Measurements from ENCODE around the gene TCL1B. TPM values are rescaled to one million over a fixed set of nuclear protein-coding genes. Genes with fewer than 3 reads are reported as not detected.

Gene TCL1B
- total RNA-seq, 4 donors from 2014 or later = not detected

- H3K27ac ChIP-seq = no peak overlapping the region
- no peak for DNase-seq (ENCODE audit: low spot score in 2 of 2)
- TF ChIP-seq POLR2A (IDR thresholded peaks at IDR 0.05) (no peak), CTCF (IDR thresholded peaks at IDR 0.05) (no peak), EP300 (IDR thresholded peaks at IDR 0.05) (no peak)
- H3K36me3 ChIP-seq = no peaks in the 10 kb centered on the region
- H3K27me3 ChIP-seq = no peaks in the 10 kb centered on the region
- 86 to 90% methylated on average over 1 of the region's 1 CpG for WGBS, 2 donors
- H3K4me1 ChIP-seq = no peaks in the 10 kb centered on the region
- H3K9me3 ChIP-seq = no peaks in the 10 kb centered on the region
- H3K4me3 ChIP-seq = no peak overlapping the region
These were observed 47.0 kb downstream of the TCL1B start for GRCh38 chr14:95733212-95733611.

- no peaks in the 10 kb centered on the region for H3K27me3 ChIP-seq
- WGBS, 2 donors = 81 to 84% methylated on average over 1 of the region's 1 CpG
- H3K9me3 ChIP-seq = no peaks in the 10 kb centered on the region
- TF ChIP-seq EP300 (IDR thresholded peaks at IDR 0.05) = no peak
- TF ChIP-seq POLR2A (IDR thresholded peaks at IDR 0.05) = no peak
- no peak for TF ChIP-seq CTCF (IDR thresholded peaks at IDR 0.05)
- H3K4me1 ChIP-seq = no peaks in the 10 kb centered on the region
- no peak overlapping the region for H3K4me3 ChIP-seq
- no peak overlapping the region for H3K27ac ChIP-seq
- DNase-seq (ENCODE audit: low spot score in 2 of 2) = no peak
- no peaks in the 10 kb centered on the region for H3K36me3 ChIP-seq
These were observed 53.1 kb downstream of the TCL1B start for GRCh38 chr14:95739356-95739755.

GRCh38 chr14:95741038-95741490 is 54.8 kb downstream of the TCL1B start:
- no peak overlapping the region for H3K4me3 ChIP-seq
- no peak for DNase-seq (ENCODE audit: low spot score in 2 of 2)
- 17 to 35% methylated on average over 5 of the region's 5 CpGs for WGBS, 2 donors

GRCh38 chr14:95741781-95742180 is 55.6 kb downstream of the TCL1B start:
- DNase-seq (ENCODE audit: low spot score in 2 of 2) = no peak
- 84 to 86% methylated on average over 4 of the region's 4 CpGs for WGBS, 2 donors
- no peaks in the 10 kb centered on the region for H3K9me3 ChIP-seq
- no peak overlapping the region for H3K27ac ChIP-seq
- H3K4me3 ChIP-seq = no peak overlapping the region
- H3K4me1 ChIP-seq = no peaks in the 10 kb centered on the region
- TF ChIP-seq EP300 (IDR thresholded peaks at IDR 0.05) = no peak
- no peak for TF ChIP-seq POLR2A (IDR thresholded peaks at IDR 0.05)
- no peak for TF ChIP-seq CTCF (IDR thresholded peaks at IDR 0.05)
- no peaks in the 10 kb centered on the region for H3K27me3 ChIP-seq
- no peaks in the 10 kb centered on the region for H3K36me3 ChIP-seq

More at GRCh38 chr14:95741038-95741490, 54.8 kb downstream of the TCL1B start:
- Histone ChIP-seq H3K9me3 (no peaks in the 10 kb centered on the region), H3K27me3 (no peaks in the 10 kb centered on the region), H3K36me3 (no peaks in the 10 kb centered on the region), H3K27ac (no peak overlapping the region), H3K4me1 (no peaks in the 10 kb centered on the region)
- TF ChIP-seq CTCF (IDR thresholded peaks at IDR 0.05) = no peak
- TF ChIP-seq POLR2A (IDR thresholded peaks at IDR 0.05) = no peak
- TF ChIP-seq EP300 (IDR thresholded peaks at IDR 0.05) = no peak

Small RNAs within 50 kb of the gene (small RNA-seq; reads per million reads assigned to genes)
- not detected for gene RF02193

Other genes starting within 250 kb of the TCL1B start
- 100 to 1,000 TPM in 1 of 4 donors, 10 to 100 TPM in 3; 71.0 to 106 (median 87.5) TPM for gene SYNE3, start 169.8 kb upstream of the TCL1B start, total RNA-seq
- gene GLRX5, start 151.4 kb upstream of the TCL1B start, total RNA-seq = 10 to 100 TPM; 26.4 to 44.7 (median 34.6) TPM
- not detected for gene TCL1A, start 27.7 kb downstream of the TCL1B start, total RNA-seq
- not detected for gene TUNAR, start 190.4 kb downstream of the TCL1B start, total RNA-seq